Measurements from ENCODE around the gene MYO5A.

- TF ChIP-seq GATA2 (IDR thresholded peaks at IDR 0.05; ENCODE audit: low read depth, low read length) (no peak), GATA3 (IDR thresholded peaks at IDR 0.05; ENCODE audit: low read depth, low read length) (no peak)
Observed at GRCh38 chr15:52491472-52491871, 37.2 kb downstream of the MYO5A start.
